HG03565 (cell line): ENCODE data around the gene FUNDC2.
"Not testable (repeated sequence)": the region's sequence is repeated elsewhere in the genome, so short reads cannot be mapped to it uniquely, and the experiment has no call there.

ENCODE experiments used
- ATAC-seq: cut with Tn5 transposase; IDR thresholded peaks from one replicate; pipeline ENCODE4 v1.9.1; 2021; ENCODE audit warnings: mild to moderate bottlenecking, moderate library complexity; ENCODE audit not compliant: unreplicated experiment

Gene FUNDC2, protein sequence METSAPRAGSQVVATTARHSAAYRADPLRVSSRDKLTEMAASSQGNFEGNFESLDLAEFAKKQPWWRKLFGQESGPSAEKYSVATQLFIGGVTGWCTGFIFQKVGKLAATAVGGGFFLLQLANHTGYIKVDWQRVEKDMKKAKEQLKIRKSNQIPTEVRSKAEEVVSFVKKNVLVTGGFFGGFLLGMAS

DNA sequence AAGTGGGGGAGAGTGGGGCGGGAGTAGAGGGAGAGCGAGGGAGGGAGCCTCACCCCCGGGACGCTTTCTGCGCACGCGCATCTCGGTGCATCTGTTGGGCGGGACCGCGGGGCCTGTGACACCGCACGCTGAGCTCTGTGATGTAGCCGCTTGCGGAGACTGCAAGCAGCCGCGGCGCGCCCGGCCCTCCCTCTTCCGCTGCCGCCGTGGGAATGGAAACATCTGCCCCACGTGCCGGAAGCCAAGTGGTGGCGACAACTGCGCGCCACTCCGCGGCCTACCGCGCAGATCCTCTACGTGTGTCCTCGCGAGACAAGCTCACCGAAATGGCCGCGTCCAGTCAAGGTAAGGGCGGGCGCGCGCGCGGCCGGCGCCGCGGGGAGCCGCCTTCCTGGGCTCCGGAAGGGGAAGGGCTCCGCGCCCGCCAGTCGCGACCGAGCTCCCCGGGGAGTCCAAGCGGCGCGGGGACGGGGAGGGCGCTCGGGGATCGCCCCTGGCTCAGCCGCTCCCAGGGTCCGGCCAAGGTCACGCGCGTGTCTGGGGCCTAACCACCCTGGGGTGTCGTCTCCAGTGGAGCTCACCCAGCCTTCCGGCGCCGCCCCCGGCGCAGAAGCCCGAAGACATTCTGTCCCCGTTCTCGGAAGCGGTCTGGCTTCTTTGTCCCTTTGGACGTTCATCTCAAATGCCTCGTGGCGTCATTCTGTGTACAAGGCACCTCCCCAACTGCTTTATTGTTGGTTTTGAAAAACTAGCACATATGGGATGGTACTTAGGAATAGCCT, at the start of gene FUNDC2:
FUNDC2 (plus strand) TSS at position 118 of the 782 bp plus-strand sequence; CDS start at position 213, 95 bp downstream.
- ATAC-seq: peak; percentile 88

DNA sequence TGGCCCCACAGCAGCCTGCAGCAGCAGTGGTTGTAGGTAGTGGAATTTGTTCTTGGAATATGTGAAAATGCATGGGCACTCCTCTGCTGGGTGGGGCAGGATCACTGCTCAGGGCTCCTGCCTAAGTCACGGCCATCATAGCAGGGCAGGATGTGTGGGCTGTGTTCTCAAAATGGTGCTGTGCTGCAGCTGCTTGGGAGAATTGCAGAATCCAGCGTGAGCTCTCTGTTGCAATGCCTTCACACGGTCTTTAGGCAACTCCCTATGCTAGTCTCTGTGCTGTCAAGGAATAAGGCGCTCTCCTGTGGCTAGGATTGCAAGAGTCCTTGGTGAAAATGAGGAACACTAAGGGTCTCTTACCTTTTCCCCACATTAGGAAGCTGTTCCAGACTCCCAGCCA, 47.0 kb upstream of the FUNDC2 start:
- no peak for ATAC-seq

DNA sequence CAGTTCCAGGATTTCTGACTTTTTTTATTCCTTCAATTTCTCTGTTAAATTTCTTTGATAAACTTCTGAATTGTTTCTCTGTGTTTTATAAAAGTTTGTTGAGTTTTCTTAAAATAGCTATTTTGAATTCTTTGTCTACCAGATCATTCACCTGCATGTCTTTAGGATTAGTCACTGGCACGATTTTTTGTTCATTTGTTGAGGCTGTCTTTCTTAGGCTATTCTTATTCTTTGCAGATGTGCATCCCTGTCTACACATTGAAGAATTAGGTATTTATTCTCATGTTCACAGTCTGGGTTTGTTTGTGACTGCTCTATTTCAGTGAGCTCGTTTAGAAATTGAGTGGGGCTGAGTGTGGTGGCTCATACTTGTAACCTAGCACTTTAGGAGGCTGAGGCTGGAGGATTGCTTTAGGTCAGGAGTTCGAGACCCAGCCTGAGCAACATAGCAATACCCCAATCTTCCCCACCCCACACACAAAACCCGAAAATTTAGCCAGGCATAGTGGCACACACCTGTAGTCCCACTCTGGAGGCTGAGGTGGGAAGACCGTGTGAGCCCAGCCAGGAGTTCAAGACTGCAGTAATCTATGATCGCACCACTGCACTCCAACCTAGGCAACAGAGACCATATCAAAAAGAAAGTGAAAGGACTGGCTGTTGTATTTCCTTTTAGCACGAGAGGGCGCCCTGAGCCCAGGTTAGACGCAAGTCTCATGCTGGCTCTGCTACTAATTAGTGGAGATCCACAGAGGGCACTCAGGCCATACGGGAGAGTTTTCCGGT, 46.1 kb upstream of the FUNDC2 start:
- peak; percentile 93 for ATAC-seq

DNA sequence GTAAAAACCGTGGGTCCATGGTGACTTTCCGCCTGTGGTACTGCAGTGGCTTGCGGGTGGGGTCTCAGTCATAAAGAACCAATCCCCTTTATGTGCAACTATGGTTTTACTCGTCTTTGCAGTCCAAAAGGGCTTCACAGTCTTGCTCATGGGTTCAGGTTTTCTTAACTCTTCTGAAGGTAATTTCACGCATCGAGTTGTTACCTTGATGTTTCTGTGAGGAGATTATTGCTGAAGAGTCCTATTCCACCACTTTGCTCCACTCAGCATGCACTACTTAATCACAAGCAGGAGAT, 45.6 kb upstream of the FUNDC2 start:
- no peak for ATAC-seq

DNA sequence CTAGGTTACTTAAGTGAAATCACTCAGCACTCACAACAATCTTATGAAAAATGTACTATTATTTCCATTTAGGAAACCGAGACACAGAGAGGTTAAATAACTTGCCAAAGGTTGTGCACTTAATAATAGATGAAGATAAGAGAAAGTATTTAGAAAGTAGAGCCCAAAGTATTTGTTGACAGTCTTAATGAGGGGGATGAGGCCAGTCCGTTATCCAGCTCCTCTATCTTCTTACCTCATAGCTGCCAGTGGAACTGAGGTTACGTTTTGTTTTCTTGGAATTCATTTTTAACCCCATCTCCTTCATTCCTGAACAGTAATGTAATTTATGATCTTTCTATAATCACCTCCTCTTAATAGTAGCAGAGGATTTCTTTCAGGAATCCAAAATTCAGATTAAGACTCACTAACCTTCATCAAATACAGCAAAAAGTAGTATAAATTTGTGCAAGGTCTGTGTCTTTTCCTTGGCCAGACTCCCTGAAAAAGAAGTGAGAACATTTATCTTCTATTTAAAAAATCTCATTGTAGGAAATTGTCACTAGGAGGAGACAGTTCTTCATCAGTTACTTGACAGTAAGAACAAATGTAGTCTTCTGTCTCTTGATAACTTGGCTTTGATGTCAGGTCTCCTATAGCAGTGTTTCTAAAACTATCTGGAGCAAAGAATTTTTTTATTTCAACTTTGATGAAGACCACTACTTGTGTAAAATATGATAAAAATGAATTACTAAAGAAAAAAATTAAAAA, 39.6 kb upstream of the FUNDC2 start:
- ATAC-seq: no peak

DNA sequence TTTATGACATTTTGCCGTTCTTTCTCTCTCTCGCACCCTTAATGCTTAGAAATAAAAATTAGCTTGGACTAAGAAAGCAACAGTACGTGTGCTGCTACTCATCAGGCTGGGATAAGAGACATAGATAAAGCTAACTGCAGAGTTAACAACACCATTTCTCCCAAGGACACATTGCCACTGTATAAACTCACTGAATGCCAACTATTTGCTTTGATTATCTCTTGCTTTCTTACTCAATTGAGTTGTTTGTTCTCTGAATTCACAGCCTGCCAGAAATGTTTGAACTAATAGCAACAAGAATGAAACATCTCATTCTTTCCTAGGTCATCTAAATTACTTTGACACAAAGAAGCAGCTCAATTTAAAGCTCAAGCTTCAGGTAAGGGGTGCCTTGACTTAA, 38.7 kb upstream of the FUNDC2 start:
- no peak for ATAC-seq

DNA sequence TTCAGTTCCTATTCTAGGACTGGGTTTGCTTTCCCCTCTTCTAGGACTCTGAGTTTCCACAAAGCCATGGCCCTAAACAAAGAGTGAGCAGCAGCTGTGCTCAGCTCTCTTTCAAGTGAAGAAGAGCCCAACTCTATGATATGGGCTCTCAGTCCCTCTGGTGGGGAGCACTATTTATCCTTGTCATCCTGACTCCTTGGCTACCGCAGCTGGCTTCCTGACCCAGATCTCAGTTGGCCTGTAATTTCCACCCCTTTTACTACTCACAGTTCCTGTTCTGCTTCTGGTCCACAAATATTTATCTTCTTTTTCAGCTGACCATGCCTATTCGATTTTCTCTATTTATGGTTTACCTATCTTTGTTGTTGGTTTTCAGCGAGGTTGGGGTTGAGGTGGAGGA, 37.9 kb upstream of the FUNDC2 start:
- no peak for ATAC-seq

DNA sequence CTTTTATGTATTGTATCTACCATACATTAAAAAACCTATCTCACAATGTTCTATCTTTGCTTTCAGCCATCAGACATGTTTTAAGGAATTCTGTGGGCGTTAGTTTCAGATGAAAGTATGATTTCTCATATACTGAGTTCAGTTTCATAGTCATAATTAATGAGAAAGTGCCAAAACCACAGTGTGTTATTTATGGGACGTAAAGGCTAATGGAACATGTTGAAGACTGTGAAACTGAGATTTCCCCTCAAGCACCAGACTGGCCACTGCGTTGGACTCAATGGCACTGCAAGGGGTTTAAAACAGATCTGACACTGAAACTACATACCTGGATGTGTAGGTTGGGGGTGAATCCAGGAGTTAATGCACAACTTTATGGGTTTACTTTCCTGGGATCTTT, 36.1 kb upstream of the FUNDC2 start:
- ATAC-seq: no peak

DNA sequence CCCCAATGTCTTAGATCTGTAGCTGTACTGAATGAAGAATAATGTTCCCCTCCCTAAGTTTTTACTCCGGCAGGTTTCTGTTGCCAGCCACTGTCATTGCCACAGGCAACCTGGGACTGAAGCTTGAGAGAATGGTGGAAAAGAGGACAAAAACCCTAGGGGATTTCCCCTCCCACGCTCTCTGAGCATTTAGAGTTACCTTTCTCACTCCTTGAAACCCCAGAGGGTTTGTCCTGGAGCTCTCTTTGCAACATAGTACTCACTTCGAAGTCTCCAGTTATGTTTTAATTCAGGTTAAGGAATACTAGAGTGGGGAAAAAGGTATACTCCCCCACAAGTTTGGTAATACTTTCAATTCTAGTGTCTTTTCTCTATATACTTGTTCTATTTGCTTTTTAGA, 35.6 kb upstream of the FUNDC2 start:
- ATAC-seq: no peak

DNA sequence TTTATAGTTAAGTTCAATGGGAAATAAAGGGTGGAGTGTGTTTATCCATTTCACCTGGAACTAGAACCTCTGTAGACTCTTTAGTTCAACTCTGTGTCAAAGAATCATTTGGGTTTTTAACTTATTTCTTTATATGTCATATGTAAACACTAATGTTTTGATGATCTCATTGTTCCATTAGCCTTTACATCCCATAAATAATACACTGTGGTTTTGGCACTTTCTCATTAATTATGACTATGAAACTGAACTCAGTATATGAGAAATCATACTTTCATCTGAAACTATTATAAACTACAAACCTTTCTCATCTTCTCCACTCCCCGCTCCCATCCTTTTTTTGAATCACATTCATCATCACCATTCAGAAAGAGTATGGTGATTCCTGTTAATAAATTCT, 35.2 kb upstream of the FUNDC2 start:
- no peak for ATAC-seq

DNA sequence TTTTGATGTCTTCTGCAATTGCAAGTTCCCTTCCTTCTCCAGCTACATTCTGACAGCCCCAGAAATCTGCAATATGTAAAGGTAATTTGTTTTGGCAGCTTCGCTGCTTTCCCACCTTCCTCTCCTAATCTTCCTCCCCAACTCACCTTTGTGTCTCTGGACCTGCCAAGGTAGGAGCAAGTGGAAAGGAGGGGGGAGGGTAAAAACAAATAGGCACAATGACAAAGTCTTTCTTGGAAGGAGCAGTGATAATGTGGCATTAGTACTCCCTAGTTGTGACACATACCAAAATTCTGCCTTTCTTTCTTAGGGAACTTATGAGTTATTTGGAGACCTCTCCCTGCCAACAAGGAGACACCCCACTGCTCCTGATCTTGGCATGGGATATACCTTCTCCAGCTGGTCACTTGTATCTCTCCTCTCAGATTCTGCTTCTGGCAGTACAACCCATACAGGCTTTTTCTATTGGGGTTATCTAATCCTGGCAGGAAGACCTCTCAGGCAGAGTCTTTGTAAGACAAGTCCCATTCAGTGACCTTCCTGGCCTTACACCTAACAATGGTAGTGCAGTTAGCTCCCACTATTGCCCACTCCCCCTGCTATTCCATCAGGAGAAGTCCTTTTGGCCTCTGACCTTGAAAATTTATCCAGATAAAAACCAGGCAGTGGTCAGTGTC, 28.3 kb upstream of the FUNDC2 start:
- no peak for ATAC-seq

DNA sequence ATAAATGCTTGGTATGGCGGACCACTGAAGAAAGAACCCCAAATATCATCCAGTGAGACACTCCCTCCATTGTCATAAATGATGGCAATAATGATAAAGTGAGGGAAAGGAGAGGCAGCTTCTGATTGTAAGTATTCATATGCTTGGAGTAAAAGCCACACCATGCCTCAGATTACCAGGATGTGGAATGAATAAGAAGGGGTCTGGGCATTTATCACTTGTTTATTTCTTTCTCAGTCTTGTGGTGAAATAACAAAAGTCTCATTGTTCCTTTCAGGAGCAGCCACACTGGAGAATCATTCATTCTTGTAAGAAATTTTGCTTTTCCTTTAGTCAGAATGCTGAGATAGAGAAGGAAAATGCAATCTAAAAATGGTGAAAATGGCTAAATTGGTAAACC, 25.8 kb upstream of the FUNDC2 start:
- no peak for ATAC-seq

DNA sequence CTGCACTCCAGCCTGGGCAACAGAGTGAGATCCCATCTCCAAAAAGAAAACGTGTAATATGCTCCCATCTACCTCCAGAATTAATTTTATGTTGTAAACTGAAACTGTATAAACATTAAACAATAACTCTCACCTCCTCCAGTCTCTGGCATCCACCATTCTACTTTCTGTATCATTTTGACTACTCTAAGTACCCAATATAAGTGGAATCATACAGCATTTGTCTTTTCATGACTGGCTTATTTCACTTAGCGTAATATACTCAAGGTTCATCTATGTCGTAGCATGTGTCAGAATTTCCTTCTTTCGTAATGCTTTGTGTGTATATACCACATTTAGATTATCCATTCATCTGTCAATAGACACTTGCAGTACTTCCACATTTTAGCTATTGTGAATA, 24.8 kb upstream of the FUNDC2 start:
- ATAC-seq: no peak

DNA sequence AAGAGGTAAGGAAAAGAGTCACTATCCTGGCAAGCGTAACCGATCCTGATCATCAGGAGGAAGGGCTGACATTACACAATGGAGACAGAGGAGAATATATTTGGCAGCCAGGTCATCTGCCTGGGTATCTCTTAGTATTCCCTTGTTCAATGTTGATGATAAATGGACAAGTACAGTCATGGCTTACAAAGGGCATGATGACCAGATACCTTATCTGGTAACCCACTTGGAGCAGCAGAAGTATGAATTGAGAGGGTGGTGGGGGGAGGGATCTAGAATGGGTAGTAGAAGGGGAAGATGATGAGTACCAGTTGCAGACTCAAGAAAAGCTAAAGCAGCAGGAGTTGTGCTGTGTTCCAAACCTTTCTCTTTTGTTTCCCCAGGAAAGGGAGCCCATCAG, 21.5 kb upstream of the FUNDC2 start:
- ATAC-seq: no peak

DNA sequence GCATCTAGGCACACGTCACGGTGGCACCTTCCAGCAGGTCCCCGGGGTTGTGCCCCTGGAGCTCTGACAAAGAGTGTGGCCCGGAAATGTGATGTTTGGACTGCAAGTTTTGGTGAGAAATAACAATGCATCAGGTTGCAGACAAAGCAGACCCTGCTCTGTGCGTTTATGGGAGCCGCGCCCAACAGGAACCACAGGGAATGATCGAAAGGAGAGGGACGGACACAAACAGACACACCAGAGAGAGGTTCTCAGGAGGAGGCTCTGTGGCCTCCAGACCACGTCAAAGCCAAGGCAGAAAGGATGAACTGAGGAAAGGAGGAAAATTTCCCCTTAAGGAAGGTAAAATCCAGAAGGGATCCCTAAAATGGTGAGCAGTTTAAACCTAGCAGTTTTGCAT, 20.3 kb upstream of the FUNDC2 start:
- ATAC-seq: not testable (repeated sequence)

DNA sequence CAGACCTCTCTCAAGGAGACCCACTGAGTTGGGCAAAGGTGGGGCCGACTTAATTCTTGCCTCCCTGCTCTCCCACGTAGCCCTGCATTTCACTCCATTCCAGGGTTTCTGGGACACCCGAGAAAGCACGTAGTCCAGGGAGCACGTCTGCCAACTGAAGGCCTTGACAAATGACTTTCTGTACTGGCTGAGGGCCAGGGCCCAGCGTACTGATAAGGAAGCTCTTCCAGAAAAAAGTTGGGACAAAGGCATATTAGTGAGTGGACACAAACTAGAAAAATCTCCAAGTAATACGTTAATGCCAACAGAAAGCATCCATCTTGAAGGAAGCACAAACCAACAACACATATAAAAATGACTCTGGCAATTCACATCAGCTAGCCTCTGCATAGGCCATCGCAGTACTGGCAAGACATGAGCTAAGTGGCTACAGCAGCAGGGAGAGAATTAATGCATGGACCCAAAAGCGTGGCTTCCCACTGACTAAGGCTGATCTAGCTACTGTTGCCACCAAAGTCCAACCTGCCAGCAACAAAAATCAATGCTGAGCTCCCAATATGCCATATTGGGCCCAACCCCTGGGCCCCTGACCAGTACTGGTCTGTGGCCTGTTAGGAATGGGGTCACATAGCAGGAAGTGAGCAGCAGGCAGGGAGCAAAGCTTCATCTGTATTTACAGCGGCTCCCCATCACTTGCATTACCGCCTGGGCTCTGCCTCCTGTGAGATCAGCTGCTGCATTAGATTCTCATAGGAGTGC, 19.6 kb upstream of the FUNDC2 start:
- ATAC-seq: not testable (repeated sequence)

DNA sequence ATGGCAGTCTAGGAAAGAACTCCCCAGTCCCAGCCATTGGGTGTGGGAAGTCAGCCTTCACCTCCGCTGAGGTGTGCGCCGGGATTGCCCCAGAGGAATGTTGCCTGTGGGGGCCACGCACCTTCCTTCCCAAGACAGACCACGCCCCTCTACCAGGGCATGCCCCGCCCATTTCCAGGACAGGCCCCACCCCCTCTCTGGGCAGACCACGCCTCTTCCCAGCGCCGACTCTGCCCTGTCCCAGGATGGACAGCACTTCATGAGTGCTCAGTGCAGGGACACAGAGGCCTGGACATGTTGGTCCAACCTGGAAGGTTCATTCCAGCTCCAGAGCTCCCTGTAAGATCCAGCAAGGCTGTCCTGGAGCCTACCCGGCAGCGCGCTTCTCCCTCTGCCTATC, 18.1 kb upstream of the FUNDC2 start:
- ATAC-seq: not testable (repeated sequence)

DNA sequence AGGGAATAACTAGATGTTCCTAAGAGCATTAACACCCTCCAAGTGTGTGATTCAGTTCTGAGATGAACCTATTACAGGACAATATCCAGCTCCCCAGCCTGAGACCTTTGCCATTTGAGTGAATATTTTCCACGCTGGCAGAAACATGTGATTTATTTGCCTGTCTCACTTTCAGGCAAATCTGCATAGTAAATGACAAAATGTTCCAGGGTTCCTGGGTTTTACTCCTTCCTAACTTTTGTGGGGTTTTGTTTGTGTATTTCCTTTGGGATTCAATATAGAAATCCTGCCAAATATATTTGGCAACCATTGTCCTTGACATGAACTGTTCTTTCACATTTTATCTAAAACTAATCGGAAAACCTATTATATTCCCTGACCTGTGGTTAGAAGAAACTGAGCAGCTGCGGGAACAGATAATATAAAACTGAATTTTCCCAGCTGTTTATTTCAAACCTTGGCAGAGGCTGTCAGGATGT, 16.6 kb upstream of the FUNDC2 start:
- no peak for ATAC-seq

DNA sequence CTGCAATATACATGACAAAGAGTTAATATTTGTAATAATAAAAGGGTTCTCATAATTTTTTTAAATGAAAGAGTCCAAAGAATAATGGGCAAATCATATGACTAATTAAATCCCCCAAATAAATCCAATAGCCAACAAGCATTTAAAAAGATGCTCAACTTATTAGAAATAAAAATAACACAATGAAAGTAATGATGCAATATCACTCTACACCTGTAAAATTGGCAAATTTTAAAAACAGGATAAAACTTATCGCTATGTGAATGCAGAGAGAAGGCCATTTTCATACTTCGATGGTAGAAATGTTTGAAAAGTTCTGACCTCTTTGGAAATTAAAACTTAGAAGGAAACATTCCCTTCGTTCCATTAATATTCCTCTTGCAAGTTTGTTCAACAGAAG, 6.1 kb upstream of the FUNDC2 start:
- no peak for ATAC-seq

DNA sequence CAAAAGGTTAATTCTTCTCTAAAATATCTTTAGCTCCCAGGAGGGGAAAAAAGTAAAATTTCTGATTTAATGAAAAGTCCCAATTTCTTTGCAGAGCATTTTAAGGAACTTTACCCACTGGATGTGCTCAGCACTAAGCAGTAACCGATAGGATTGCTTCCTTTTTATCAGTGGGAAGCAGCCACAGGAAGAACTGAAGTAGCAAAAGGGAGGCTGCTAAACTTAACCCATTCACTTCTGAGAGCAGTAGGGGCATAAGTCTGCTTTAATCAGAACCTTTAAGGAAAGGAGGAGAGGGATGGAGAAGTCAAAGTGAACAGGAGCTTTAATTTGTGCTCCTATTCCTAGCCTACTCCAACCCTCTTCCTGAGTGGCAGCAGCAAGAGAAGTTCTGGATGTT, 4.1 kb upstream of the FUNDC2 start, which contains the start of gene F8:
F8 (minus strand) TSS at position 139 of the 400 bp plus-strand sequence. CDS start 171 bp downstream, outside the sequence.
- no peak for ATAC-seq
